Subcutaneous abdominal adipose tissue (tissue), 5 donors: ENCODE results near the gene TBL1X.

Source experiments
- H3K27ac ChIP-seq: one replicate; pipeline ENCODE4 v1.7.0; 2013; ENCODE audit warnings: low read depth, mild to moderate bottlenecking, inconsistent platforms, low read length, moderate library complexity
- H3K27me3 ChIP-seq, 5 donors: one replicate each; pipeline ENCODE4 v1.7.0; 2013; ENCODE audit warnings: low read length in 5 of 5, inconsistent platforms in 1 of 5; ENCODE audit not compliant: control insufficient read depth in 5 of 5, insufficient read depth in 4 of 5
- H3K36me3 ChIP-seq, 5 donors: one replicate each; pipeline ENCODE4 v1.7.0; 2013; ENCODE audit warnings: low read length in 5 of 5; ENCODE audit not compliant: control insufficient read depth in 5 of 5, insufficient read depth in 5 of 5
- H3K4me1 ChIP-seq, 5 donors: one replicate each; pipeline ENCODE4 v1.7.0; 2013; ENCODE audit warnings: low read length in 5 of 5, mild to moderate bottlenecking in 3 of 5, moderate library complexity in 1 of 5; ENCODE audit not compliant: control insufficient read depth in 5 of 5, insufficient read depth in 5 of 5
- H3K4me3 ChIP-seq, 5 donors: one replicate each; pipeline ENCODE4 v1.7.0; 2013; ENCODE audit warnings: low read length in 5 of 5, low read depth in 1 of 5
- H3K9ac ChIP-seq, 5 donors: one replicate each; pipeline ENCODE4 v1.7.0; 2013; ENCODE audit warnings: low read length in 5 of 5, mild to moderate bottlenecking in 4 of 5, moderate library complexity in 3 of 5
- H3K9me3 ChIP-seq, 5 donors: one replicate each; pipeline ENCODE4 v1.7.0; 2013; ENCODE audit warnings: low read length in 5 of 5; ENCODE audit not compliant: control insufficient read depth in 5 of 5
- donor health status: healthy.
- donor health status: healthy.
- donor health status: healthy.
- donor health status: healthy.
- donor health status: healthy.

TBL1X gene

GRCh38 chrX:9644335-9644734 lies 179.5 kb downstream of the TBL1X start:
- Histone ChIP-seq H3K4me3 (no peak overlapping the region), H3K36me3 (no peaks in the 10 kb centered on the region), H3K4me1 (no peaks in the 10 kb centered on the region), H3K27me3 (peaks cover 0 to 2% (median 0%) of the 10 kb centered on the region in 5 donors), H3K9me3 (no peaks in the 10 kb centered on the region), H3K9ac (no peak overlapping the region), H3K27ac (no peak overlapping the region)

- Histone ChIP-seq H3K9ac (no peak overlapping the region), H3K27ac (no peak overlapping the region), H3K4me3 (no peak overlapping the region), H3K4me1 (peaks cover 0 to 6% (median 0%) of the 10 kb centered on the region in 5 donors), H3K36me3 (no peaks in the 10 kb centered on the region), H3K27me3 (peaks cover 0 to 4% (median 0%) of the 10 kb centered on the region in 5 donors), H3K9me3 (no peaks in the 10 kb centered on the region)
These were observed 181.8 kb downstream of the TBL1X start for GRCh38 chrX:9646471-9647224.

- Histone ChIP-seq H3K4me1 (peaks cover 0 to 6% (median 0%) of the 10 kb centered on the region in 5 donors), H3K27me3 (peaks cover 0 to 4% (median 0%) of the 10 kb centered on the region in 5 donors), H3K9ac (no peak overlapping the region), H3K27ac (no peak overlapping the region), H3K9me3 (no peaks in the 10 kb centered on the region), H3K36me3 (no peaks in the 10 kb centered on the region), H3K4me3 (no peak overlapping the region)
These were observed 182.6 kb downstream of the TBL1X start for GRCh38 chrX:9647431-9647830.

- no peak overlapping the region for H3K9ac ChIP-seq
- H3K36me3 ChIP-seq, result peaks cover 0 to 6% (median 3%) of the 10 kb centered on the region in 5 donors
- peaks cover 0 to 4% (median 0%) of the 10 kb centered on the region in 5 donors for H3K27me3 ChIP-seq
- peaks cover 0 to 6% (median 0%) of the 10 kb centered on the region in 5 donors for H3K4me1 ChIP-seq
- H3K27ac ChIP-seq, result no peak overlapping the region
- no peak overlapping the region for H3K4me3 ChIP-seq
- no peaks in the 10 kb centered on the region for H3K9me3 ChIP-seq
These were observed 185.2 kb downstream of the TBL1X start for GRCh38 chrX:9650091-9650490.

GRCh38 chrX:9651737-9652136 lies 186.9 kb downstream of the TBL1X start:
- no peak overlapping the region for H3K9ac ChIP-seq

GRCh38 chrX:9654929-9655328 lies 190.1 kb downstream of the TBL1X start:
- Histone ChIP-seq H3K9me3 (peaks cover 0 to 2% (median 0%) of the 10 kb centered on the region in 5 donors), H3K4me3 (no peak overlapping the region), H3K36me3 (peaks cover 0 to 18% (median 8%) of the 10 kb centered on the region in 5 donors), H3K27me3 (peaks cover 0 to 4% (median 3%) of the 10 kb centered on the region in 5 donors), H3K27ac (no peak overlapping the region), H3K4me1 (peaks cover 0 to 6% (median 0%) of the 10 kb centered on the region in 5 donors), H3K9ac (no peak overlapping the region)

More at GRCh38 chrX:9651737-9652136, 186.9 kb downstream of the TBL1X start:
- Histone ChIP-seq H3K4me3 (no peak overlapping the region), H3K27ac (no peak overlapping the region), H3K4me1 (peaks cover 0 to 6% (median 0%) of the 10 kb centered on the region in 5 donors), H3K36me3 (peaks cover 0 to 7% (median 4%) of the 10 kb centered on the region in 5 donors), H3K27me3 (peaks cover 0 to 4% (median 0%) of the 10 kb centered on the region in 5 donors), H3K9me3 (no peaks in the 10 kb centered on the region)

GRCh38 chrX:9656277-9656676 lies 191.4 kb downstream of the TBL1X start:
- H3K9ac ChIP-seq, result no peak overlapping the region
- H3K4me3 ChIP-seq, result no peak overlapping the region
- H3K4me1 ChIP-seq, result no peaks in the 10 kb centered on the region
- H3K9me3 ChIP-seq, result peaks cover 0 to 2% (median 0%) of the 10 kb centered on the region in 5 donors
- peaks cover 0 to 6% (median 0%) of the 10 kb centered on the region in 5 donors for H3K27me3 ChIP-seq
- peaks cover 0 to 19% (median 8%) of the 10 kb centered on the region in 5 donors for H3K36me3 ChIP-seq
- no peak overlapping the region for H3K27ac ChIP-seq

GRCh38 chrX:9656871-9657270 lies 192.0 kb downstream of the TBL1X start:
- peaks cover 0 to 6% (median 2%) of the 10 kb centered on the region in 5 donors for H3K27me3 ChIP-seq
- peaks cover 0 to 2% (median 0%) of the 10 kb centered on the region in 5 donors for H3K9me3 ChIP-seq
- no peak overlapping the region for H3K9ac ChIP-seq
- no peak overlapping the region for H3K4me3 ChIP-seq
- peaks cover 0 to 19% (median 8%) of the 10 kb centered on the region in 5 donors for H3K36me3 ChIP-seq
- H3K27ac ChIP-seq, result no peak overlapping the region
- H3K4me1 ChIP-seq, result no peaks in the 10 kb centered on the region

GRCh38 chrX:9657590-9658256 lies 192.9 kb downstream of the TBL1X start:
- no peak overlapping the region for H3K9ac ChIP-seq
- no peaks in the 10 kb centered on the region for H3K4me1 ChIP-seq
- peaks cover 0 to 6% (median 3%) of the 10 kb centered on the region in 5 donors for H3K27me3 ChIP-seq
- no peak overlapping the region for H3K27ac ChIP-seq
- H3K4me3 ChIP-seq, result no peak overlapping the region
- H3K9me3 ChIP-seq, result peaks cover 0 to 2% (median 0%) of the 10 kb centered on the region in 5 donors
- peaks cover 0 to 19% (median 8%) of the 10 kb centered on the region in 5 donors for H3K36me3 ChIP-seq

GRCh38 chrX:9658409-9658808 lies 193.6 kb downstream of the TBL1X start:
- no peaks in the 10 kb centered on the region for H3K4me1 ChIP-seq
- peaks cover 0 to 2% (median 0%) of the 10 kb centered on the region in 5 donors for H3K9me3 ChIP-seq
- no peak overlapping the region for H3K9ac ChIP-seq
- peaks cover 0 to 6% (median 3%) of the 10 kb centered on the region in 5 donors for H3K27me3 ChIP-seq
- no peak overlapping the region for H3K4me3 ChIP-seq
- no peak overlapping the region for H3K27ac ChIP-seq
- peaks cover 0 to 19% (median 8%) of the 10 kb centered on the region in 5 donors for H3K36me3 ChIP-seq
